ENCODE results near the gene SLC39A11. TPM values are rescaled to one million over a fixed set of nuclear protein-coding genes. Genes with fewer than 3 reads are reported as not detected.

The SLC39A11 gene
- total RNA-seq, 1 experiment from 2014 or later, result 46.4 TPM

DNA sequence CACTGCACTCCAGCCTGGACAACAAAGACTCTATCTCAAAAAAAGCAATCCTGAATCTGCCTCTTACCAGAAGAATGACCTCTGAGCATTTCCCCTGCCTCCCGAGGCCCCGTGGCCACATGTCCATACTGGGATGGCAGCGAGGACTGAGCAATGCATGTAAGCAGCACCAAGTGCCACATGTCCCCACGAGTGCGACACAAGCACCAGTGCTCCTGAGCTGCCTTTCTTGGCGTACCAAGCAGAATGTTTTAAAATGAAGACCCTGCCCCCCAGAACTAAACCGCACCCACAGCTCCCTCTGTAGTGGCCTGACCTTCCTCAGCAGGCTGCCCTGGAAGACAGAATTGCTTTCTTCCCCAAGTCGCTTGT, 373.3 kb downstream of the SLC39A11 start:
- ChIA-PET POLR2A (interaction anchor here (0.7 to 2.5 kb wide), 2 partner anchors 41 to 126 kb away, joined by 3 to 7 read pairs; no protein-coding TSS in a partner anchor), RAD21 (ENCODE audit: low non-redundant PET in 1 of 2, low total read pairs in 2 of 2, uncharacterized antibody in 2 of 2, unreplicated experiment in 2 of 2) (interaction anchor here (2.2 to 2.7 kb wide), 2 partner anchors 160 to 162 kb away, joined by 9 to 10 read pairs; no protein-coding TSS in a partner anchor), CTCF (interaction anchor here (17.1 kb wide), 1 partner anchor 160 kb away, joined by 448 read pairs; no protein-coding TSS in a partner anchor)
- peaks cover 44 to 66% of the 10 kb centered on the region in 2 experiments for H3K4me1 ChIP-seq (ENCODE audit: control insufficient read depth in 1 of 2, insufficient read depth in 2 of 2, low read length in 2 of 2)
- H3K4me2 ChIP-seq (ENCODE audit: low read length), result no peak overlapping the region
- no peak overlapping the region for H3K4me3 ChIP-seq (replicated peaks in 1 of 2; ENCODE audit: low read depth in 1 of 2, low read length in 2 of 2)
- H4K20me1 ChIP-seq (ENCODE audit: insufficient read depth), result no peaks in the 10 kb centered on the region
- no peak overlapping the region for H2AFZ ChIP-seq (ENCODE audit: low read depth, low read length, poor library complexity, severe bottlenecking)
- no peaks in the 10 kb centered on the region for H3K27me3 ChIP-seq (ENCODE audit: insufficient read depth, low read length)
- no peak for DNase-seq (ENCODE audit: low read depth, low spot score)
- intact Hi-C loops (cut with micrococcal nuclease), result no loop called here
- BruUV-seq (replicated peaks), result no TSS peak
- H3K27ac ChIP-seq (ENCODE audit: low read depth, low read length), result no peak overlapping the region
- no peak for TF ChIP-seq CEBPB (IDR thresholded peaks at IDR 0.05; ENCODE audit: low read depth)
- TF ChIP-seq SP1 (IDR thresholded peaks at IDR 0.05; ENCODE audit: low read depth), result no peak
- TF ChIP-seq POLR2AphosphoS5 (IDR thresholded peaks at IDR 0.05; ENCODE audit: low read depth, low read length), result no peak
- TF ChIP-seq YY1 (IDR thresholded peaks at IDR 0.05; ENCODE audit: extremely low read depth, insufficient replicate concordance, low read depth, low read length), result no peak
- TF ChIP-seq EZH2phosphoT487 (IDR thresholded peaks at IDR 0.05; ENCODE audit: borderline replicate concordance), result no peak
- TF ChIP-seq ZFX (IDR thresholded peaks at IDR 0.05), result no peak
- TF ChIP-seq TCF7L2 (IDR thresholded peaks at IDR 0.05; ENCODE audit: borderline replicate concordance, extremely low read depth, insufficient read depth, insufficient read length), result no peak
- TF ChIP-seq CTCF (IDR thresholded peaks at IDR 0.05 in 2 of 3, conservative IDR thresholded peaks at IDR 0.05 in 1 of 3; ENCODE audit: borderline replicate concordance in 1 of 3, insufficient read depth in 1 of 3, low read depth in 2 of 3, low read length in 2 of 3), result no peak
- TF ChIP-seq RAD21 (IDR thresholded peaks at IDR 0.05; ENCODE audit: low read depth), result no peak
- no peak for TF ChIP-seq SRF (IDR thresholded peaks at IDR 0.05; ENCODE audit: low read depth)
- no peak for TF ChIP-seq CBX3 (IDR thresholded peaks at IDR 0.05; ENCODE audit: low read depth)
- no peak for TF ChIP-seq POLR2A (IDR thresholded peaks at IDR 0.05; ENCODE audit: borderline replicate concordance, extremely low read depth, insufficient read depth, insufficient read length)
- TF ChIP-seq EGR1 (IDR thresholded peaks at IDR 0.05; ENCODE audit: low read depth), result no peak
- no peak for TF ChIP-seq EZH2 (IDR thresholded peaks at IDR 0.05)
- no peak for TF ChIP-seq ATF3 (IDR thresholded peaks at IDR 0.05)
- TF ChIP-seq FOSL1 (IDR thresholded peaks at IDR 0.05; ENCODE audit: low read depth), result no peak
- TF ChIP-seq SIN3A (IDR thresholded peaks at IDR 0.05; ENCODE audit: low read depth), result no peak
- no peak for TF ChIP-seq ZNF274 (IDR thresholded peaks at IDR 0.05; ENCODE audit: low read depth, low read length)
- no peak for TF ChIP-seq ELF1 (IDR thresholded peaks at IDR 0.05; ENCODE audit: borderline replicate concordance, low read depth)
- TF ChIP-seq REST (IDR thresholded peaks at IDR 0.05; ENCODE audit: low read depth), result no peak
- no peak overlapping the region for H3K9ac ChIP-seq (ENCODE audit: low read length)
- H3K36me3 ChIP-seq (ENCODE audit: control insufficient read depth in 1 of 2, insufficient read depth in 2 of 2, low read length in 2 of 2), result no peaks in the 10 kb centered on the region
- H3K9me2 ChIP-seq (ENCODE audit: insufficient read depth), result no peaks in the 10 kb centered on the region
- no peaks in the 10 kb centered on the region; the same call in 1 of the 2 replicates for H3K79me2 ChIP-seq (ENCODE audit: insufficient read depth, low read length)
- no peaks in the 10 kb centered on the region for H3K9me3 ChIP-seq (ENCODE audit: control insufficient read depth in 1 of 2, insufficient read depth in 1 of 2, low read depth in 1 of 2, low read length in 2 of 2)
- ATAC-seq, result no peak
